K562 (cell line): ENCODE measurements around the gene GPX6. TPM values are rescaled to one million over a fixed set of nuclear protein-coding genes. Genes with fewer than 3 reads are reported as not detected.

Experiments used
- BHLHE40 ChIP-seq: IDR thresholded peaks from 2 replicates; pipeline ENCODE4 v1.6.1; 2011; ENCODE audit warnings: low read length, improper control_type of control experiment
- BRCA1 ChIP-seq, 2 experiments: fragments of 450-650 bp in 1 of 2; sonication (generic) in 1 of 2; formaldehyde crosslinking in 1 of 2; IDR thresholded peaks; 2 replicates each; pipeline versions ENCODE4 v1.5.0 to v1.6.1; 2017 to 2020; ENCODE audit warnings: mild to moderate bottlenecking in 1 of 2, missing genetic modification reagents in 1 of 2
- EHMT2 ChIP-seq: fragments of 450-650 bp; IDR thresholded peaks from 2 replicates; pipeline ENCODE4 v1.6.1; 2018; ENCODE audit warnings: antibody characterized with exemption
- HLTF ChIP-seq: fragments of 450-650 bp; IDR thresholded peaks from 2 replicates; pipeline ENCODE4 v1.6.1; 2016
- JUNB ChIP-seq: fragments of 450-650 bp; formaldehyde crosslinking; conservative IDR thresholded peaks from 2 replicates; pipeline ENCODE4 v1.4.0; 2020; ENCODE audit warnings: mild to moderate bottlenecking
- NONO ChIP-seq, 2 experiments: fragments of 200-400 bp in 1 of 2; fragments of 450-650 bp in 1 of 2; formaldehyde crosslinking in 1 of 2; IDR thresholded peaks; 2 replicates each; pipeline ENCODE4 v1.6.1; 2017; ENCODE audit warnings: low read depth in 2 of 2, mild to moderate bottlenecking in 2 of 2, moderate library complexity in 2 of 2, low read length in 1 of 2
- PCBP1 ChIP-seq: fragments of 200-400 bp; formaldehyde crosslinking; IDR thresholded peaks from 2 replicates; pipeline ENCODE4 v1.6.1; 2018; ENCODE audit warnings: mild to moderate bottlenecking, low read depth, low read length; ENCODE audit not compliant: poor library complexity, severe bottlenecking
- POLR2G ChIP-seq: fragments of 200-400 bp; formaldehyde crosslinking; IDR thresholded peaks from 2 replicates; pipeline ENCODE4 v1.6.1; 2017; ENCODE audit warnings: low read depth, mild to moderate bottlenecking, antibody characterized with exemption, low read length, moderate library complexity
- RERE ChIP-seq: sonication (generic); formaldehyde crosslinking; IDR thresholded peaks from 2 replicates; pipeline ENCODE4 v1.8.0; 2023; ENCODE audit warnings: missing genetic modification reagents, mild to moderate bottlenecking, borderline replicate concordance
- SMARCA5 ChIP-seq: fragments of 450-650 bp; IDR thresholded peaks from 2 replicates; pipeline ENCODE4 v1.6.1; 2016
- USF2 ChIP-seq: sonication (generic); formaldehyde crosslinking; IDR thresholded peaks from 2 replicates; pipeline ENCODE4 v1.5.0; 2020; ENCODE audit warnings: missing genetic modification reagents
- YBX1 ChIP-seq: fragments of 450-650 bp; IDR thresholded peaks from 2 replicates; pipeline ENCODE4 v1.7.1; 2016; ENCODE audit warnings: mild to moderate bottlenecking
- ZNF398 ChIP-seq: fragments of 250-450 bp; sonication (Bioruptor Pico); IDR thresholded peaks from 2 replicates; pipeline ENCODE4 v1.8.0; 2021; ENCODE audit warnings: moderate library complexity, mild to moderate bottlenecking, inconsistent platforms
- ZNF436 ChIP-seq: fragments of 250-450, 450-650 bp; sonication (Bioruptor Pico); formaldehyde crosslinking; IDR thresholded peaks from 2 replicates; pipeline ENCODE4 v1.7.0; 2020; ENCODE audit warnings: mild to moderate bottlenecking
- polyA plus RNA-seq, 8 experiments: library from polyadenylated mRNA; depleted of rRNA in 4 of 8; stranded (reverse) in 5 of 8; unstranded in 3 of 8; fragments of >200 nt; fragmentation: Nextera tagmentation in 2 of 8; fragmentation: Illumina TruSeq in 1 of 8; extraction: Ambion mirVana in 2 of 8; extraction: Trizol in 1 of 8; gene quantifications; 2 replicates each; pipeline versions ENCODE4 v1.2.1 to v1.2.3, GENCODE V29; 2011 to 2014; ENCODE audit warnings: inconsistent platforms in 1 of 8, missing spikeins in 1 of 8
- total RNA-seq, 7 experiments: library from RNA; depleted of rRNA in 6 of 7; stranded (reverse); fragments of >200 nt in 6 of 7; fragmentation: Illumina TruSeq in 2 of 7; extraction: Trizol in 2 of 7; gene quantifications; 2 replicates each; pipeline versions ENCODE4 v1.2.1 to v1.2.3, GENCODE V29; 2011 to 2021; ENCODE audit warnings: low replicate concordance in 1 of 7
- TF ChIP-seq, protein P1 (sequence below): sonication (generic); formaldehyde crosslinking; IDR thresholded peaks from 2 replicates; pipeline ENCODE4 v1.8.0; 2022; ENCODE audit warnings: mild to moderate bottlenecking, low read depth, missing genetic modification reagents
- TF ChIP-seq, protein P2 (sequence below): fragments of 450-650 bp; conservative IDR thresholded peaks from 2 replicates; pipeline ENCODE4 v1.6.1; 2016; ENCODE audit warnings: missing genetic modification characterization, low read depth, mild to moderate bottlenecking, control low read depth, missing compliant biosample characterization

Gene GPX6
- total and polyA plus RNA-seq, 9 of the 15 experiments (the other 6 are each of a cell fraction or from before 2014, with no cell fraction given) = not detected

- TF ChIP-seq PCBP1 (no peak), BHLHE40 (no peak), SMARCA5 (peak; percentile 22; the same call in 1 of the 2 replicates), POLR2G (no peak), ZNF398 (no peak), NONO (IDR thresholded peaks at IDR 0.05; ENCODE audit: low read depth in 2 of 2, low read length in 1 of 2) (no peak), HLTF (no peak), JUNB (CRISPR knock-in tag) (no peak), ZNF436 (CRISPR knock-in tag) (no peak), EHMT2 (peak; percentile 92), BRCA1 (IDR thresholded peaks at IDR 0.05) (no peak), BRCA1 (CRISPR knock-in tag; IDR thresholded peaks at IDR 0.05) (no peak), USF2 (no peak), RERE (CRISPR knock-in tag) (no peak), YBX1 (no peak)
- TF ChIP-seq, protein P1, sequence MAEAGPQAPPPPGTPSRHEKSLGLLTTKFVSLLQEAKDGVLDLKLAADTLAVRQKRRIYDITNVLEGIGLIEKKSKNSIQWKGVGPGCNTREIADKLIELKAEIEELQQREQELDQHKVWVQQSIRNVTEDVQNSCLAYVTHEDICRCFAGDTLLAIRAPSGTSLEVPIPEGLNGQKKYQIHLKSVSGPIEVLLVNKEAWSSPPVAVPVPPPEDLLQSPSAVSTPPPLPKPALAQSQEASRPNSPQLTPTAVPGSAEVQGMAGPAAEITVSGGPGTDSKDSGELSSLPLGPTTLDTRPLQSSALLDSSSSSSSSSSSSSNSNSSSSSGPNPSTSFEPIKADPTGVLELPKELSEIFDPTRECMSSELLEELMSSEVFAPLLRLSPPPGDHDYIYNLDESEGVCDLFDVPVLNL (CRISPR knock-in tag) = no peak
- TF ChIP-seq, protein P2, sequence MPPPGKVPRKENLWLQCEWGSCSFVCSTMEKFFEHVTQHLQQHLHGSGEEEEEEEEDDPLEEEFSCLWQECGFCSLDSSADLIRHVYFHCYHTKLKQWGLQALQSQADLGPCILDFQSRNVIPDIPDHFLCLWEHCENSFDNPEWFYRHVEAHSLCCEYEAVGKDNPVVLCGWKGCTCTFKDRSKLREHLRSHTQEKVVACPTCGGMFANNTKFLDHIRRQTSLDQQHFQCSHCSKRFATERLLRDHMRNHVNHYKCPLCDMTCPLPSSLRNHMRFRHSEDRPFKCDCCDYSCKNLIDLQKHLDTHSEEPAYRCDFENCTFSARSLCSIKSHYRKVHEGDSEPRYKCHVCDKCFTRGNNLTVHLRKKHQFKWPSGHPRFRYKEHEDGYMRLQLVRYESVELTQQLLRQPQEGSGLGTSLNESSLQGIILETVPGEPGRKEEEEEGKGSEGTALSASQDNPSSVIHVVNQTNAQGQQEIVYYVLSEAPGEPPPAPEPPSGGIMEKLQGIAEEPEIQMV (tag) = peak; percentile 68
These were observed 38.6 kb upstream of the GPX6 start (continued) for GRCh38 chr6:28553986-28554881.
